HL-60 (cell line): ENCODE results near the gene FBXL7.

ENCODE experiments used
- DNase-seq, 2 experiments: peaks; one replicate each; pipeline ENCODE4 v3.0.0-alpha.2; 2010 to 2020; ENCODE audit warnings: low read depth in 1 of 2, low spot score in 1 of 2
- H3K27ac ChIP-seq: fragments of 250-450 bp; sonication (Bioruptor Pico); replicated peaks from 2 replicates; pipeline ENCODE4 v1.5.1; 2020; ENCODE audit warnings: mild to moderate bottlenecking, moderate library complexity
- H3K27me3 ChIP-seq: fragments of 250-450 bp; sonication (Bioruptor Pico); 2 replicates; pipeline ENCODE4 v1.5.1; 2021; ENCODE audit warnings: mild to moderate bottlenecking, moderate library complexity; ENCODE audit not compliant: insufficient read depth, poor library complexity, severe bottlenecking
- H3K4me3 ChIP-seq: replicated peaks from 2 replicates; pipeline ENCODE4 v1.5.1; 2011; ENCODE audit warnings: mild to moderate bottlenecking, control low read depth, low read length; ENCODE audit not compliant: insufficient read depth
- GABPA ChIP-seq: IDR thresholded peaks from 2 replicates; pipeline ENCODE4 v1.6.1; 2012; ENCODE audit warnings: low read depth
- POLR2AphosphoS5 ChIP-seq: IDR thresholded peaks from 2 replicates; pipeline ENCODE4 v1.6.1; 2012; ENCODE audit warnings: low read depth
- SPI1 ChIP-seq: IDR thresholded peaks from 2 replicates; pipeline ENCODE4 v1.6.1; 2012; ENCODE audit warnings: low read depth, mild to moderate bottlenecking, borderline replicate concordance
- TF ChIP-seq, protein P1 (sequence below): IDR thresholded peaks from one replicate; pipeline ENCODE4 v1.5.1; 2011; ENCODE audit warnings: low read length, control low read depth, inconsistent platforms; ENCODE audit not compliant: insufficient read depth
- TF ChIP-seq, protein P2 (sequence below): IDR thresholded peaks from 2 replicates; pipeline ENCODE4 v1.6.1; 2012; ENCODE audit warnings: low read depth; ENCODE audit not compliant: insufficient replicate concordance

Gene FBXL7

DNA sequence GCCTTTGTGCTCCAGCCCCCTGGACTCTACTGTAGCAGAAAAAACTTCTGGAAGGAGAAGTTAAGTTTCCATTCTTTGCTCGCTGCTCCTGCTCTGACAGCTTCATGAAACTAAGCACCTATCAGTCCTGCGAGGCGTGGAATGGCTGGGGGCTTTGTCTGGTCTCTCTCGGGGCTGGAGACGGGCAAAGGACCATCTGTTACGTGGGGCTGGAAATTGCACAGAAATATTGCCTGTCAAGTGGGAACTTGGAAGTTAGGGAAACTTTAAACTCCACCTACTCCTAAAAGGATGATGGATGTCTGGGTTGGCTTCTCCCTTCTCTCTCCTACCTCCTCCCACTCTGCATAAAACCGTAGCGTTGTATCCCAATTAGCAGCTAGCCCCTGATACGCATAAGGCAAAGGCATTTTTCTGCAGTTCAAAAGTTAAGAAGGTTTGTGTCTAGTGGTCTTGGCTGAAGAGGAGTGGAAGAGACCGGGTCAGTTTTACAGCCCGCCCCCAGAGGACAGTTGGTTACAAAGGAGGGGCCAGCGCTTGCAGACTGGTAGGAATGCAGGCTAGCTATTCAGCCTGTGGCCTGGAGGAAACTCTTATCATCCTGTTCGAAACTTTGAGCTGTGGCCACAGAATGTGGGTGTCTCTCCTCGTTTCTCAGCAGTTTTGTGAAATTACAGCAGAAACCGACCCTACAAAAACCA, 1.3 kb downstream of the FBXL7 start:
- no peak overlapping the region for H3K27ac ChIP-seq
- TF ChIP-seq POLR2AphosphoS5 = no peak
- TF ChIP-seq GABPA = no peak
- TF ChIP-seq, protein P1, sequence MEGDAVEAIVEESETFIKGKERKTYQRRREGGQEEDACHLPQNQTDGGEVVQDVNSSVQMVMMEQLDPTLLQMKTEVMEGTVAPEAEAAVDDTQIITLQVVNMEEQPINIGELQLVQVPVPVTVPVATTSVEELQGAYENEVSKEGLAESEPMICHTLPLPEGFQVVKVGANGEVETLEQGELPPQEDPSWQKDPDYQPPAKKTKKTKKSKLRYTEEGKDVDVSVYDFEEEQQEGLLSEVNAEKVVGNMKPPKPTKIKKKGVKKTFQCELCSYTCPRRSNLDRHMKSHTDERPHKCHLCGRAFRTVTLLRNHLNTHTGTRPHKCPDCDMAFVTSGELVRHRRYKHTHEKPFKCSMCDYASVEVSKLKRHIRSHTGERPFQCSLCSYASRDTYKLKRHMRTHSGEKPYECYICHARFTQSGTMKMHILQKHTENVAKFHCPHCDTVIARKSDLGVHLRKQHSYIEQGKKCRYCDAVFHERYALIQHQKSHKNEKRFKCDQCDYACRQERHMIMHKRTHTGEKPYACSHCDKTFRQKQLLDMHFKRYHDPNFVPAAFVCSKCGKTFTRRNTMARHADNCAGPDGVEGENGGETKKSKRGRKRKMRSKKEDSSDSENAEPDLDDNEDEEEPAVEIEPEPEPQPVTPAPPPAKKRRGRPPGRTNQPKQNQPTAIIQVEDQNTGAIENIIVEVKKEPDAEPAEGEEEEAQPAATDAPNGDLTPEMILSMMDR = no peak
- no peak for TF ChIP-seq SPI1
- TF ChIP-seq, protein P2, sequence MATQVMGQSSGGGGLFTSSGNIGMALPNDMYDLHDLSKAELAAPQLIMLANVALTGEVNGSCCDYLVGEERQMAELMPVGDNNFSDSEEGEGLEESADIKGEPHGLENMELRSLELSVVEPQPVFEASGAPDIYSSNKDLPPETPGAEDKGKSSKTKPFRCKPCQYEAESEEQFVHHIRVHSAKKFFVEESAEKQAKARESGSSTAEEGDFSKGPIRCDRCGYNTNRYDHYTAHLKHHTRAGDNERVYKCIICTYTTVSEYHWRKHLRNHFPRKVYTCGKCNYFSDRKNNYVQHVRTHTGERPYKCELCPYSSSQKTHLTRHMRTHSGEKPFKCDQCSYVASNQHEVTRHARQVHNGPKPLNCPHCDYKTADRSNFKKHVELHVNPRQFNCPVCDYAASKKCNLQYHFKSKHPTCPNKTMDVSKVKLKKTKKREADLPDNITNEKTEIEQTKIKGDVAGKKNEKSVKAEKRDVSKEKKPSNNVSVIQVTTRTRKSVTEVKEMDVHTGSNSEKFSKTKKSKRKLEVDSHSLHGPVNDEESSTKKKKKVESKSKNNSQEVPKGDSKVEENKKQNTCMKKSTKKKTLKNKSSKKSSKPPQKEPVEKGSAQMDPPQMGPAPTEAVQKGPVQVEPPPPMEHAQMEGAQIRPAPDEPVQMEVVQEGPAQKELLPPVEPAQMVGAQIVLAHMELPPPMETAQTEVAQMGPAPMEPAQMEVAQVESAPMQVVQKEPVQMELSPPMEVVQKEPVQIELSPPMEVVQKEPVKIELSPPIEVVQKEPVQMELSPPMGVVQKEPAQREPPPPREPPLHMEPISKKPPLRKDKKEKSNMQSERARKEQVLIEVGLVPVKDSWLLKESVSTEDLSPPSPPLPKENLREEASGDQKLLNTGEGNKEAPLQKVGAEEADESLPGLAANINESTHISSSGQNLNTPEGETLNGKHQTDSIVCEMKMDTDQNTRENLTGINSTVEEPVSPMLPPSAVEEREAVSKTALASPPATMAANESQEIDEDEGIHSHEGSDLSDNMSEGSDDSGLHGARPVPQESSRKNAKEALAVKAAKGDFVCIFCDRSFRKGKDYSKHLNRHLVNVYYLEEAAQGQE = no peak
- H3K4me3 ChIP-seq = no peak overlapping the region
- H3K27me3 ChIP-seq = peaks cover 32% of the 10 kb centered on the region
- no peak for DNase-seq

DNA sequence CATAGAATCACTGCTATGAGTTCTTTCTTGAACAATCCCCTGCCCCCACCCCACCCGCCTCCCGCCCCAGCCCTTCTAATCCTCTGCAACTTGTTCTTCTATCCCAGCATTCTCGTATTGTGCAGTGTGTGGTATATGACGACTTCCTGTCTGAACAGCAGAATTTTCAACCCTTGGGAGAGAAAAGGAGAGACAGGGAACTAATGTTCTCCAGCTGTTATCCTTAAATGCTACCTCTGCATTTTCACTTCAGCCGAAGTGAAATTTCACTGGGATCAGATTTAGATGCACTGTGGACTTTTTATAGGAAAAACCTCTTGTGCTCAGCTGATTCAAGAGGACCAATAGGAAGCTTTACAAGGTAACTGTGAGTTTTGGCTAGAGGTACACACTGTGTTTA, 2.2 kb downstream of the FBXL7 start:
- TF ChIP-seq GABPA (no peak), POLR2AphosphoS5 (no peak), SPI1 (no peak)
- TF ChIP-seq, protein P1 = no peak
- TF ChIP-seq, protein P2 = no peak
- peaks cover 32% of the 10 kb centered on the region for H3K27me3 ChIP-seq
- no peak overlapping the region for H3K27ac ChIP-seq
- no peak overlapping the region for H3K4me3 ChIP-seq
- no peak for DNase-seq

DNA sequence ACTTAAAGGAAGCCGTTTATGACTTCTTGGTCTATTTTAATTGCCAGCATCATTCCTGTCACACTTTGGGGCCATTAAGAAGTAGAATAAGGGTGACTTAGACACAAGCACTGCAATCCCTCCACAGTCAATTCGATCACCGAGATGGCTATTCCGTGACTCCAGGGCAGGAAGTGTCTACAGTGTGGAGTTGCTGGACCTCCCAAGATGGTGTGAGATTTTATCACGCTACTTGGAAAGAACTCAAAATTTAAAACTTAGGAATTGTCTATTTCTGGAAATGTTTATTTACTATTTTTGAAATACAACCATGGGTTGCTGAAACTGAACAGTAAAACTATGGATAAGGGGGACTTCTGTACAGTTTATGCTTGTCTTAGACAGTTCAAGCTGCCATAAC, 6.2 kb downstream of the FBXL7 start:
- H3K27ac ChIP-seq = no peak overlapping the region
- no peak overlapping the region for H3K4me3 ChIP-seq
- H3K27me3 ChIP-seq = peaks cover 5% of the 10 kb centered on the region
- TF ChIP-seq, protein P1 = no peak
- TF ChIP-seq GABPA (no peak), SPI1 (no peak), POLR2AphosphoS5 (no peak)
- TF ChIP-seq, protein P2 = no peak
- no peak for DNase-seq
